ENCODE data around the gene NECAB2.
"Not testable (repeated sequence)": the region's sequence is repeated elsewhere in the genome, so short reads cannot be mapped to it uniquely, and the experiment has no call there.

NECAB2 gene

GRCh38 chr16:83936581-83937165, 31.4 kb upstream of the NECAB2 start:
- DNase-seq (ENCODE audit: low read depth), result no peak

GRCh38 chr16:83937267-83937666, 30.8 kb upstream of the NECAB2 start:
- no peak for DNase-seq (ENCODE audit: low read depth)

GRCh38 chr16:83937922-83938885, 29.8 kb upstream of the NECAB2 start:
- DNase-seq (ENCODE audit: low read depth), result no peak

GRCh38 chr16:83939266-83939855, 28.7 kb upstream of the NECAB2 start:
- DNase-seq (ENCODE audit: low read depth), result no peak

GRCh38 chr16:83940119-83940518, 27.9 kb upstream of the NECAB2 start:
- DNase-seq (ENCODE audit: low read depth), result no peak

GRCh38 chr16:83940630-83941378, 27.2 kb upstream of the NECAB2 start:
- DNase-seq (ENCODE audit: low read depth), result no peak

GRCh38 chr16:83941546-83941945, 26.5 kb upstream of the NECAB2 start:
- not testable (repeated sequence) for DNase-seq (ENCODE audit: low read depth)

GRCh38 chr16:83942074-83942473, 26.0 kb upstream of the NECAB2 start:
- DNase-seq (ENCODE audit: low read depth), result no peak

GRCh38 chr16:83942815-83943515, 25.1 kb upstream of the NECAB2 start:
- no peak for DNase-seq (ENCODE audit: low read depth)

- DNase-seq (ENCODE audit: low read depth), result no peak
Measured at GRCh38 chr16:83943516-83944050, 24.5 kb upstream of the NECAB2 start.

GRCh38 chr16:83945587-83945986, 22.5 kb upstream of the NECAB2 start:
- no peak for DNase-seq (ENCODE audit: low read depth)

GRCh38 chr16:83946154-83946780, 21.8 kb upstream of the NECAB2 start:
- DNase-seq (ENCODE audit: low read depth), result no peak

- DNase-seq (ENCODE audit: low read depth), result no peak
Measured at GRCh38 chr16:83946781-83947566, 21.1 kb upstream of the NECAB2 start.

GRCh38 chr16:83947642-83948234, 20.3 kb upstream of the NECAB2 start:
- DNase-seq (ENCODE audit: low read depth), result no peak

GRCh38 chr16:83948914-83949723, 18.9 kb upstream of the NECAB2 start:
- no peak for DNase-seq (ENCODE audit: low read depth)

GRCh38 chr16:83949724-83950001, 18.4 kb upstream of the NECAB2 start:
- DNase-seq (ENCODE audit: low read depth), result no peak

GRCh38 chr16:83950862-83951399, 17.1 kb upstream of the NECAB2 start:
- DNase-seq (ENCODE audit: low read depth), result not testable (repeated sequence)

- no peak for DNase-seq (ENCODE audit: low read depth)
Measured at GRCh38 chr16:83951544-83951943, 16.5 kb upstream of the NECAB2 start.

- no peak for DNase-seq (ENCODE audit: low read depth)
Measured at GRCh38 chr16:83952587-83952939, 15.5 kb upstream of the NECAB2 start.
